GM21529 (cell line): ENCODE results near the gene PALLD.

Experiments
- ATAC-seq: cut with Tn5 transposase; IDR thresholded peaks from one replicate; pipeline ENCODE4 v1.9.1; 2021; ENCODE audit not compliant: unreplicated experiment

The PALLD gene

GRCh38 chr4:168618577-168619265 is 121.9 kb downstream of the PALLD start:
- no peak for ATAC-seq

DNA sequence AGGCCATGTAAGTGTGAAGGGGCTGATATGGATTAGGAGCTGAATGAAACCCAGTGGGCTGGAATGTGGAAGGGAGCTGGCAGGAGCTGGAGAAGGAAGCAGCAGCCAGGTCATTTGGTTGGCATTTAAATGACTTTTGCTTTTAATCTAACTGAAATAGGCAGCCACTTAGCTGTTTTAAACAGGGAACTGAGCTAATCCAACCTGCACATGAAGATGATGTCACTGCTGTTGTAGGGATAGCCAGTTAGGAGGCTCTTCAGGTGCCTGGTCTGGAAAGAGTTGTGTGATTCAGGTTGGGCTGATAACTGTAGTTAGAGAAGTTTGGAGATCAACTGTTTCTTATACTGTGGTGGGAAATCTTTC is 122.4 kb downstream of the PALLD start:
- ATAC-seq = no peak

- ATAC-seq = no peak
Measured at GRCh38 chr4:168621806-168622589, 125.1 kb downstream of the PALLD start.

- no peak for ATAC-seq
Measured at GRCh38 chr4:168622600-168622999, 125.7 kb downstream of the PALLD start.

DNA sequence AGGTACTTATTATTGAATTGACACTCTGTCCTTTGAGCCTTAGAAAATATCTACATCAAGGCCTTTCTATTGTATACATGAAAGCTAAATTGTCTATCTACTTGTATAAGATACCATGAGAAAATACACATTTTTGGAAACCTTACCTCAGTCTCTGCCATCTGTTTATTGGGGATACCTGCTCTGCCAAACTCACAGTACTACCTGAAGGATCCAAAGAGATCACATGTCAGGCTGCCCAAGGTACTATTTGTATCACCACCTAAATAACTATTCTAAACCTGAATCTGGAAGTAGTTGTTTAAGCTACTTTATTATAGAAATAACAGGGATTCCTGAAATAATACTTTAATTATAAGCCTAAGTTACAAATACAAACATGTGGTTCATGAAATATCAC is 126.2 kb downstream of the PALLD start:
- ATAC-seq = no peak

DNA sequence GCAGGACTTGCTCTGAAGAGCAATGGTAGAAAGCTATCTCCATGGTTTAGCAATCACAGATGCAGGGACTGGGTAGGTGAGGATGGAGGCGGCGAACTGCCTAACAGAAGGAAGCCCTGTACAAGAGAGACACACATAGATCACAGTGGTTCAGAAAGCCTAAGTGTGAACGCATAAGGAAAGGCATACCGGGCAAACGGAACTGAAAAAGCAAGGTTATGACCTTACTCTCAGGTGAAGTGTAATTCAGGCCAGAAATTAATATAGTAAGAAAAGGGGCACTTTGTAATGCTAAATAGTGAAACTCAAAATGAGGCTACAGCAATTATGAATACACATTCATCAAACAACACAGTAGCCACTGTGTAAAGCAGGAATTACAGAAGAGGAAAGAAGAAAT is 126.6 kb downstream of the PALLD start:
- no peak for ATAC-seq

GRCh38 chr4:168628251-168628650 is 131.4 kb downstream of the PALLD start:
- ATAC-seq = no peak

DNA sequence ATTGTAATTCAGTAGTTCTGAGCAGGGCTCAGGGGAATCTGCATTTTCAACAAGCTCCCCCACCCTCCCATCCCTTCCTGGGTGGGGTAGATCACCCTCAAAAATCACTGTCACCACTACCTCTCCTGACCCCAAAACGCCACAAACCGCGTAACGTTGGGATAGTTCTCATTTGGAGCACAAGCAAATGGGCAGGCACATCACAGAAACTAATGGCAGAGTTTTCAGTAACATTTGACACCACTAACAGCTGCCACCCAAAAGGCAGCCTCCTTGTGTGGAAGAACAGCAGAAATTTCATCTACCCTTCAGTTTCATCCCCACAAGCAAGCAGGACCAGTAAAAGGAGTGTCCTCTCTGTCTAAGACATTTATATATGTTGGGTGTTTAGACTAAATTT is 132.7 kb downstream of the PALLD start:
- ATAC-seq = no peak

DNA sequence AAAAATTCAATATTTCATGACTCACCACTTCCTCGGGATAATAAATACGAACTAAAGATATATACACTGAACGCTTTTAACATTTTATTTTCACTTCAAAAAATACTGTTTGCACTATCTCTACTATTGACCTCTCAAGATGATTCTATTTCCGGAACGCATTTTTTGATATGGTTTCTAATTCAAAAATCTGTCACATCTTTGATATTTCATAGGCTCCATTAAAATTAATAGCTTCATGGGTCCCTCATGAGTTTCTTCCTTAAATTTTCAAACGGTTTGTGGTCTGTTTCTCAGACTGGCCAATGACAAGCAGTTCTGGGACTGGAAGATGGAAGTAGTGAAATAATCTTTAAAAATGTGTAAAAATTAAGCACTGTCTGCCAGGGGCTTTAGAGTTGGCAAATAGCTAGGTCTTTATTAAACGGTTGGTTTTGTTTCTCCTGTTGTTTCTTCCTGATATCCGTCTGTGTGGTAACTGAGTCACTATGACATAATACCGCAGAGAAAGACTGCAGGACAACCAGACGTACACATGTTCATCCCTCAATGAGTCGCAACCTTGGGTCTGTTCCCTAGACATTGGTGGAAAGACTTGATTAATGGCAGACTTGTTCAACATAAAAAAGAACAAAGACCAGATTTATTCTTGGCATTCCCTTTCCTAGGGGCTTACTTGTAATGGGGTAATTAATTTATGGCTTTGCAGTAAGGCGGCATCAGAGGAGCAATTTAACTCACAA is 133.8 kb downstream of the PALLD start:
- ATAC-seq = no peak

- ATAC-seq = no peak
Measured at GRCh38 chr4:168631241-168632162, 134.7 kb downstream of the PALLD start.

DNA sequence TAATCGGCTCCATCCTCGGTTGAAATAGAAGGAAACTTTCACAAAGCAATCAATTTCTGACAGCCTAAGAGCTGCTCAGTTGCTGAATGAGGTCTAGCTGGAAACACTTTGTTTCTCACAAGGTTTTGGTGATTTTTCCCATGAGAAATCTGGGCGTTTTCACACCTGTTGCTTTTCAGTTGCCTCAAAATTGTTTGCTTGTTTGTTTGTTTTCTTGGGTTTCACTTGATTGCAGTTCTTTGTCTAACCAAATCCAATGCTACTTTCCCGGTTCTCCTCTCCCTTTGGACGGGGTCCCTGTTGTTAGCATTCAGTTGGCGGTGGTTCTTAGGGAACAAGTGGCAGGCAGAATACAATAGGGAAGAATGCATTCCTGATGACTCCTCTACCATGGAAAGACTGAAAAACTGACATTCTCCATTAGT is 135.5 kb downstream of the PALLD start:
- no peak for ATAC-seq

GRCh38 chr4:168633064-168633463 is 136.2 kb downstream of the PALLD start:
- no peak for ATAC-seq

DNA sequence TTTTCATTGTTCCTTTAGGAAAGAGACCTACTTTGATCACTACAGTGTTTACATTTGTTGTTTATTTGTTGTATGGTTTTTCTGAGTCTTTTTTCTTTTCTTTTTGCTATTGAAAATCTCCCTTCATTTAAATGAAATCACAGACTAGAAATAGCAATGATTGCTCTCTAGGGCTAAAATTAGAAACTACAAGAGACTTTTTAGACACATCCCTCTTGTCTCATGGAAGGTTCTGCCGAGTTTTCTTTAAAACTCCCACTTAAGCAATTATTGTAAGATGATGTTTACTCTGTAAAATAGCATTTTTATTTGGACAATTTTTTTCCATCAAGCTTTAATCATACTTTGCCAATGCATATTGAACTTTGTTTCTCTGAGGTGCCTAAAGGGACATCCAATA is 136.6 kb downstream of the PALLD start:
- ATAC-seq = no peak

GRCh38 chr4:168634276-168634802 is 137.5 kb downstream of the PALLD start:
- no peak for ATAC-seq

DNA sequence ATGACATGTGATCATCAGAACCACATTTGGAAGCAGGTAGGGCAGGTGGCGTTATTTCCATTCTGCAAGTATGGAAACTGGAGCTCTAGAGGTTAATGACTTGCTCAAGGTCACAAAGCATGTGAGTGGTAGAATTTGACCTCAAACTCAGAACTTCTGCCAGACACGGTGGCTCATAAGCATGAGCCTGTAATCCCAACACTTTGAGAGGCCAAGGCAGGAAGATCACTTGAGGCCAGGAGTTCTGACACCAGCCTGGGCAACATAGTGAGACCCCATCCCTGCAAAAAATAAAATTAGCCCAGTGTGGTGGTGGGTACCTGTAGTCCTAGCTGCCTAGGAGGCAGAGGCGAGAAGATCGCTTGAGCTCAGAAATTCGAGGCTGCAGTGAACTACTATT is 139.2 kb downstream of the PALLD start:
- no peak for ATAC-seq

DNA sequence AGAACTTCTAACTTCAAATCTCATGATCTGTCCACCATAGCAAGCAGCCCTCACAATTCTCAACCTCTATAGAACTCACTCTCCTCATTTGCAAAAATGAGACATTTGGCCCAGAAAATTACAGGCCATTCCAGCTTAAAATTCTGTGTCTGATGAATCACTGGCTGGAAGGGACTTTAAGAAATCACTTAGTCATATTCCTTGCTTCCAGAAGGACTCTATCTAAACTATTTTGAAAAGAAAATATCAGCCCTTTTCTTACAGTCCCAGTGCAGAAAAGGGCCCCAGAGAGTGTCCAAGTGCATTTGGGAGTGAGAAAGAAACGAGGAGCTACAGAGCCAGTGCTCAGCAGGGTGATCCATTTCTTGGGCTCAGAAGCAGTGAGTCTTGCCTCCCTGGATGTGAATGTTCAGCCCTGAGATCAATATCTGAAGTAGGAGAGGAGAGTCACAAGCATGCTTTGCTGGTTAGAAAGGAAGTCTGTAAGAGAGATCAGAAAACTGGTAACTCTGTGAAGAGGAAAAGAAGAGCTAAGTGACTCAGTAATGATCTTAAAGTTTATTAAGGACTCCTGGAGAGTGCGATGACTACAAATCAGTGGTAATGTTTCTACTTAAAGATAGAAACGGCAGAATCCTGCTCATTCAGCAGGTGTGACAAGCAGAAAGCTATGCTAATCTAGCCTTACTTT is 139.8 kb downstream of the PALLD start:
- ATAC-seq = no peak

DNA sequence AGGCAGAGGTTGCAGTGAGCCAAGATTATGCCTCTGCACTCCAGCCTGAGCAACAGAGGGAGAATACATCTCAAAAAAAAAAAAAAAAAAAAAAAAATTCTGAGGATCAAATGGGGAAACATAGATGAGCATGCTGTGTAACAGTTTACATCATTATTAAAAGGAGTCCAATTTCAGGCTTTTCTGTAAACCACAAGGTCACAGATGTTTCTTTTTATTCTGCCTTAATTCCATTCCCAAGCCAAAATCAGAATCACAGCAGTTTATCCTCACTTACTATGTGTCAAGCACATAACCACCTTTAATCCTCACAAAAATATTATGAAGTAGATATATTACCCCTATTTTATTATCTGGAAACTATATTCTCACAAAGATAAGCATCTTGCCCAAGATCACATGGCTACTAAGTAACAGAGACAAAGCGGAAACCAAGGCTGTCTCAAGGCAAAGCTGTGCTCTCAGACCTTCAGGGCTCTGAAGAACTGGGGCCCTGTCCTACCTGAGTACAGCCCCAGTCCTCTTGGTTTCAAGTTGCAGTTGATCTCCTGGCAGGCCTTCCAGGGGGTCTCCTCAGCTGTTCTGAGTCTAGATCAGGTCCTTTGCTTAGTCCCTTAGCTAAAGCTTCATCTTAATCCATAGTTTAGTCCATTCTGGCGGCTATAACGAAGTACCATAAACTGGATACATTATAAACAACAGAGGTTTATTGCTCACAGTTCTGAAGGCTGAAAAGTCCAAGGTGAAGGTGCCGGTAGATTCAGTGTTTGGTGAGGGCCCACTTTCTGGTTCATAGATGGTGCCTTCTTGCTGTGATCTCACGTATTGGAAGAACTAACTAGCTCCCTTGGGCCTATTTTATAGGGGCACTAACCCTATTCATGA is 141.3 kb downstream of the PALLD start:
- no peak for ATAC-seq

DNA sequence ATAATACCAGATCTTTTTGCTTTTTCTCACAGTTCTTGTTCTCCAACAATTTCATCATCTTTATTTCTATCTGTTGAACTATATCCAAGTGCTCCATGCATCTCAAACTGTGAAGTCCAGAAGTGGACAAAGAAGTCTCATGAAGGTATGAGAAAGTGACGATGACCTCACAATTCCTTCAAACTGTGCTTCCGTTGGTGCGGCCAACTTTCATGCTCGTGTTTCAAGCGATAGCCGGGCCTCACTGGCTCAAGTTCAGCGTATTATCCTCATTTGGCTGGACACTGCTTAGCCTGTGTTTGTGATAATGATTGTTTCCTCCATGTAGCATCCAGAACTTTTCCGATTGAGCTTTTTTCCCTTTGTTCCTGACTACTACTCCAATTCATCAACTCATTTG is 143.1 kb downstream of the PALLD start:
- ATAC-seq = no peak

- no peak for ATAC-seq
Measured at GRCh38 chr4:168641811-168642140, 144.9 kb downstream of the PALLD start.
